GM12872 (cell line): ENCODE measurements around the gene CPNE5.

ENCODE experiments used
- TF ChIP-seq, protein P1 (sequence below): IDR thresholded peaks from 3 replicates; pipeline ENCODE4 v1.5.1; 2011; ENCODE audit warnings: low read depth, mild to moderate bottlenecking, low read length, moderate library complexity; ENCODE audit not compliant: insufficient read depth

CPNE5 gene

DNA sequence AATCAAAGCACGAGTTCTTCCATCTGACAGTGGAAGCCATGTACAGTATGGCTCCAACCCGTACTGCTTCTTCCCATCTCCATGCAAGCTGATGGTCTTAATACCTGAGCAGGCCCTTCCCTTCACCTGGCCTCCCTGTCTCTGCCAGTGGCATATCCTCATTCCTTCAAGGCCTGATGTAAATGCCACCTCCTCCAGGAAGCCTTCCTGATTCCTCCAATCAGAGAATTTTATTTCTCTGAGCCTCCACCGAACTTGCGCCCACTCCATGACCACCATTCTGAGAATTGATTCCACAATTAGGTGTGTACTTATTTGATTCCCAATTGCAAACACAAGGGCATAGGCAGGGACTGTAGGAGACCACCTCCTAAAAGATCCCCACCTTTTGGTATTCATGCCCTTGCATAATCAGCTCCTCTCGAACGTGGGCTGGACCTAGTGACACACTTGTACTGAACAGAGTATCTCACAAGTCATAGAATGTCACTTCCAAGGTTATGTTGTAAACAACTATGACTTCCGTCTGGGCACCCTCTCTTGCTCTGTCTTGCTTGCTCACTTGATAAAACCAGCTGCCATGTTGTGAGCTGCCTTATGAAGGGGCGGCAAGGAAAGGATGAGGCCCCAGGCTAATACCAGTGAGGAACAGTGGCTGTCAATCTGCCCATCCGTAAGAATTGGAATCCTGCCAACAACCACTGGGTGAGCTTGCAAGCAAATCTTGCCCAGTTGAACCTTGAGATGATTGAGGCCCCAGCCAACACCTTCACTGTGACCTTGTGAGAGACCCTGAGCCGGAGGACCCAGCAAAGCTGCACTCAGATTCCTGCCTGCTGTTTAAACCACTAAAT, 38.8 kb downstream of the CPNE5 start:
- TF ChIP-seq, protein P1, sequence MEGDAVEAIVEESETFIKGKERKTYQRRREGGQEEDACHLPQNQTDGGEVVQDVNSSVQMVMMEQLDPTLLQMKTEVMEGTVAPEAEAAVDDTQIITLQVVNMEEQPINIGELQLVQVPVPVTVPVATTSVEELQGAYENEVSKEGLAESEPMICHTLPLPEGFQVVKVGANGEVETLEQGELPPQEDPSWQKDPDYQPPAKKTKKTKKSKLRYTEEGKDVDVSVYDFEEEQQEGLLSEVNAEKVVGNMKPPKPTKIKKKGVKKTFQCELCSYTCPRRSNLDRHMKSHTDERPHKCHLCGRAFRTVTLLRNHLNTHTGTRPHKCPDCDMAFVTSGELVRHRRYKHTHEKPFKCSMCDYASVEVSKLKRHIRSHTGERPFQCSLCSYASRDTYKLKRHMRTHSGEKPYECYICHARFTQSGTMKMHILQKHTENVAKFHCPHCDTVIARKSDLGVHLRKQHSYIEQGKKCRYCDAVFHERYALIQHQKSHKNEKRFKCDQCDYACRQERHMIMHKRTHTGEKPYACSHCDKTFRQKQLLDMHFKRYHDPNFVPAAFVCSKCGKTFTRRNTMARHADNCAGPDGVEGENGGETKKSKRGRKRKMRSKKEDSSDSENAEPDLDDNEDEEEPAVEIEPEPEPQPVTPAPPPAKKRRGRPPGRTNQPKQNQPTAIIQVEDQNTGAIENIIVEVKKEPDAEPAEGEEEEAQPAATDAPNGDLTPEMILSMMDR, result no peak

DNA sequence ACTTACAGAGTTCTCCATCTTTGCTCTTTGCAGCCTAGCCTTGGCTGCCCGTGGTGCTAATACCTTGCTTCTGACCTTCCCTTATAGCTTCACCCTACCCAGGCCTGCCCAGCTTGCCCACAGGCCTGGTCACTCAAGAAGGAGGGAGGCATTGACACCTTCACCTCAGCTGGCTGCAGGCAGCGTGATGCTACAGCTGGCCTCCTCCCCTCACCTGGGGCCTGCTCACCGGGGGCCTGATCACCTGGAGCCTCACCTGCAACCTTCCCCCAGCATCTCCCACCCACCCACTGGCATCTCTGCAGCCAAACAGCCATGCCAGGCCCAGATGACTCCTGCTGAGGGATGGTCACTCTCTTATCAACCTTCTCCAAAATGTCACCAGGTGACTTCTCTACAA, 40.4 kb downstream of the CPNE5 start:
- TF ChIP-seq, protein P1, result no peak

DNA sequence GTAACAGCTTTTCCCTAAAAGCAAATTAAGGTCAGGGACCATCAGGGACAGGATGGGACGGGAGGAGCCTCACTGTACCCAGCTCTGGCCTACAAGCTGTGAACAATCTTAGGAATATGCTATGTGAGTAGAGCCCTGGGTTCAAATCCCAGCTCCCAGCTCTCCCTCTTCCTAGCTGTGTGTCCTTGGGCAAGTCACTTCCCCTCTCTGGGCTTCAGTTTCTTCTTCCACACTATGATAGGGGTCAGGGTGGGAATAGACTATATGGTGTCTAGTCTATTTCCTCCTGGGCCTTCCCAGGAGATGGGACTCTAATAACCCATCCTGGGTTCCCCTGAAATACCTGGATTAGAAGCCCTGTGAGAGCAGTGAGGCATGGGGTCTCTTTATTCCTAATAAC, 41.6 kb downstream of the CPNE5 start:
- TF ChIP-seq, protein P1, result no peak

DNA sequence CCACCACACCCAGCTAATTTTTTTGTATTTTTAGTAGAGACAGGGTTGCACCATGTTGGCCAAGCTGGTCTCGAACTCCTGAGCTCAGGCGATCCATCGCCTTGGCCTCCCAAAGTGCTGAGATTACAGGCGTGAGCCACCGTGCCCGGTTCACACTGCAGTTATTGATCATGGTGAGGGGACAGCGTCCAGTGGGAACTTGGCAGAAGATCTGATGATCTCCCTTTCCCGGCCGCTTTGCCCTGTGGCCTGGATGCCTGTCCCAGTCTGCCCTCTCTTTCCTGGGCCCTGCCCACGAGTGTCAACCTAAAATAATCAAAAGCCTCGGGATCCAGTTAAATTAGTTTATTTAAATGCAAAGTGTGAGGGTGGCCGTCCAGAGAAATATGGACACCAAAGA, 42.2 kb downstream of the CPNE5 start:
- TF ChIP-seq, protein P1, result no peak

DNA sequence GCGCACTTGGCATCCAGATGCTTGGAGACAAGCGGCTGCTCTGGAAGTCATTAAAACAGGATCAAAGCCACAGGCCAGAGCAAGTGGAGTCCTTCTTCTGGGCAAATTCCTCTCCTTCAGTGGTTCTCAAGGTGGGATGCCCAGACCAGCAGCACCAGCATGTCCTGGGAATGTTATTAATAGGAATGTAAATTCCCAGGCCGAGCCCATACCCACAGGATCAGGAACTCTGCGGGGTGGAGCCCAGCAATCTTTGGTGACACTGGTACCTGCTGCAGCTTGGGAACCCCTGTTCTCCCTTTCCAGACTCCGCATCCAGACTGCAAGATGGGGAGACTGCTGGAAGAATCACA, 44.6 kb downstream of the CPNE5 start:
- TF ChIP-seq, protein P1, result no peak

DNA sequence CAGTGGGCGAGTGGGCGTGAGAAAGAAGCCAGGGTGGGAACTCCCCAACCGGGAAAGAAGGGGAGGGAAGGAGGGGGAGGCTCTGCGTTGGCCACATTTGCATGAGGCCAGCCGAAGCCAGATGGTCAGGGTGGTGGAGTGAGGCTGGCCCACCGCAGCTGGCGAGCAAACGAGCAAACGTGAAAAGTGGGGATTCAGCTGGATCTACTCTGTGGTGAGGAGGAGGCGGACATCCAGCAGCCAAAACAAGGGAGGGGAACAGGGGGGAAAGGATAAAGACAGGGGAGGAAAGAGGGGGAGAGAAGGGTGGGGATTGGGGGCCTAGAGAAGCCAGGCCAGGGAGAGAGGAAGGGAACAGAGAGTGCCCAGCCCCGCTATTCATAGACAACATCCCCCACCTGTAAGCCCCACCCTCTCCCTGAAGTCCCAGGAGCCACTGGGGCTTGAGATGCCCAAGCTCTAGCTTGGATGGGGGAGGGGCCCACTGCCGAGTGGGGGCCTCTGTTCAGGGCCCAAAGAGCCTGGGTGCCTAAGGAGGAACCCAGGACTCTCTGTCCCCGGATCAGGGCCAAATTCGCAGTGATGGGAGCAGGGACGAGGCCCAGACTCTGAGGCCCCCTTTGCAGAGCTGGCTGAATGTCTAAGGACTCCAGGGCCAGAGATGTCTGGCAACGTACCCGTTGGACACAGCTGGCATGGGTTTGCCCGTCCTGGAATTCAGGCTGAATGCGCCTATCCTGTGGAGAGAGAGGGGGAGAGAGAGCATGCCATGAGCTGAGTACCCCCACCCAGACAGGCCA, 45.1 kb downstream of the CPNE5 start:
- TF ChIP-seq, protein P1, result no peak

DNA sequence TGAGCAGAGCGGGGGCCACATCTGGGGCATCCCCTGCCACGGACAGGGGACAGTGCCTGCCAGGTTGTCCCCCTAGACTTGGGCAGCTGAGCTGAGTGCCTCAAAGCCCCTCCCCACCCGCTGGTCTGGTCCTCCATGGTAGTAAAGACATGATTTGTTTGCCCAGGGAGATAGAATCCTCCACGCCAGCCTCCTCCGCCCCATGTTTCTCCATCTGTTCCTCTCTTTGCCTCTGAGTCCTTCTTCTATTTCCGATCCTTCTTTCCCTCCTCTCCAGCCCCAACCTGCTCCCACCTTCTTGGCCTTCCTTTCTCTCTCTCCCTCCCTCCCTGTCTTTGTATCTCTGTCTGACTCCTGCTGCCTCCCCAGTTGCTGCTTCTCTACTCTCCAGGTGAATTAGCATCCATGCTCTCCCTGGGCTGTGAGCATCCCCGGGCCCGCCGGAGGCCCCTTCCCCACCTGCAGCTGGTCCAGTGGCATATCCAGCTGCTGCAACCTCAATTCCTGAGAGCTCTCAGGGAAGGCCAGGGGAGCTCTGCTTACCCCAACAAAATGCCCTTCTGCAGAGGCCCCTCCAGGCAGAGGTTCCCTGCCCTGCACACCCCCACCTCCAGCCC, 45.8 kb downstream of the CPNE5 start:
- TF ChIP-seq, protein P1, result no peak
